HG03025 (cell line): ENCODE data around the gene TMIE.
"Not testable (repeated sequence)": the region's sequence is repeated elsewhere in the genome, so short reads cannot be mapped to it uniquely, and the experiment has no call there.

ENCODE experiments used
- ATAC-seq: cut with Tn5 transposase; IDR thresholded peaks from one replicate; pipeline ENCODE4 v1.9.1; 2021; ENCODE audit warnings: mild to moderate bottlenecking, moderate library complexity; ENCODE audit not compliant: unreplicated experiment, low FRiP score

Gene TMIE

DNA sequence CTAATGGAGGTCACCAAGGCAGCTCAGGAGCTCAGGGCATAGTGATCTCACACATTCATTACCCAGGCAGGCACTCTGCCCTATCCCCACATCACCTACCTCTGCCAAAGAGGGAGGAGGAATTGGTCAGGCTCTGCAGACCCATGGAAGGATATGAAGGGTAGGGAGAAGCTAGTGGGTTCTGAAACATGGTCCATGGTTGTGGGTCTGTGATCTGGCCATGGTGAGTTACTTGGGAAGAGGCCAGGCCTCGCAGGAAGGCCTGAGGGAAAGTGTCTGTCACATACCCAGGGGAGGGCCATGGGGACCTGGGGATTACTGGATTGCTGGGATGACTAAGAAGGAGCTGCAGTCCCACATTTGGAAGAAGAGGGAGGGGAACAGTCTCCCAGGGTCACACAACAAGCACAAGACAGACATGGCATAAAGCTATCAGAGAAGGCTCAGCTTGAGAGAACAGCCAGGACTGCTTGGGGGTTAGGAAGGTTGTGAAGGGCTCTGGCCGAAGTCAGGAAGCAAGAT is 17.9 kb downstream of the TMIE start:
- ATAC-seq, result no peak

DNA sequence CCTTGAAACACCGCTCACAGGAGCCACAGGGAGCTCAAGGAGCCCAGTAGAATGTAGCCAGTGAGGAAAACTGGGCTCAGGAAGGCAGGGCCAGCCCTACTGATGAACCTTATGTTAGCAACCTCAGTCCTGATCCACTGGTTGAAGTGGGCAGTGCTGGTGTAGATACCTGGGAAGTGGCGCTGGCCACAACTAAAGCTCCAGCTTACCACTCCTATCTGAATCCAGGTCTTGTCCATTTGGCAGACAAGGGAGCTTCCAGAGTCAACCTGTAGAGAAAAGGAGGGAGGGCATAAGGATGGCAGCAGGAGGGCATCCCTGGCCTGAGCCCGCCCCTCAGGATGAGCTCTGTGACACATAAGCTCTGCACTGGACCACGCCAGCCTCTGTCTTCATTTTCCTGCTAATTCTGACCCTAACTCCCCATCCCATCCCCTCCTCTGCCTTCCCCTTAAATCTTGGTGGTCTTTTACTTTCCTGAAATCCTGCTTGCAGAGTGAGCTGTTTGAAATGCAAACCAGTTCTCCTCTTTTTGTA is 18.6 kb downstream of the TMIE start:
- ATAC-seq, result no peak

DNA sequence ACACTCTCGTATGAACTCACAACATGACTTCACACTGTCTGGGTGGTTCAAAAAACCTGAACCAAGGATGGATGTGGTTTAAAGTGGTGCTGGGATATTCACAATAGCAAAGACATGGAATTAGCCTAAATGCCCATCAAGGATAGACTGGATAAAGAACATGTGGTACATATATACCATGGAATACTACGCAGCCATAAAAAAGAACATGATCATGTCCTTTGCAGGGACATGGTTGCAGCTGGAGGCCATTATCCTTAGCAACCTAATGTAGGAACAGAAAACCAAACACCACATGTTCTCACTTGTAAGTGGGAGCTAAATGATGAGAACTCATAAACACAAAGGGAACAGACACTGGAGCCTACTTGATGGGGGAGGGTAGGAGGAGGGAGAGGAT is 19.8 kb downstream of the TMIE start:
- no peak for ATAC-seq

DNA sequence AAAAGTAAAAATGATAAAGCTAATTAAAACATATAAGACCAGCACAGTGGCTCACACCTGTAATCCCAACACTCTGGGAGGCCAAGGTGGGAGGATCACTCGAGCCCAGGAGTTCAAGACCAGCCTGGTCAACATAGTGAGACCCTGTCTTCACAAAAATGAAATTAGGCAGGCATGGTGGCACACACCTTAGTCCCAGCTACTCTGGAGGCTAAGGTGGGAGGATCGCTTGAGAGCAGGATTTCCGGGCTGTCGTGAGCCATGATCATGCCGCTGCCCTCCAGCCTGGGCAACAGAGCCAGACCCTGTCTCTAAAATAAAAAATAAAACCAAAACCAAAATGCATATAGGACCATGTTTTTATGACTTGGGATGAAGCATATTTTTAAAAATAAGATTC is 21.3 kb downstream of the TMIE start:
- ATAC-seq, result no peak

DNA sequence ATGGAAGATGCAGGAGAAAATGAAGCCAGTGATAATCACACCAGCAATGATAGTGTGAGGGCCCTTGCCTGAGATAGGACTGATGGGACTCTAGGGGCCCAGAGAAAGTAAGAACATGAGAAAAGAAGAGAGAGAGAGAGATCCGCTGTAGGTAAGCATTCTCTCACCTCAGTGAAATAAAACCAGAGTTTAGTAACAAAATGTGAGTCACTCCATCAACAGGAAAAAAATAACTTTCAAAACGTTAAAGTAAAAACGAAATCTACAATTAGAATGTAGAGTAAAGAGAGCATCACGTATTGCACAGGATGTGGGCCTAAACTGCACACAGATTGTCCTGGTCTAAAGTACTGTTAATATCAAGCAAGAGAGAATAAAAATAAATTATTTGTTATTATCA is 23.2 kb downstream of the TMIE start:
- ATAC-seq, result no peak

DNA sequence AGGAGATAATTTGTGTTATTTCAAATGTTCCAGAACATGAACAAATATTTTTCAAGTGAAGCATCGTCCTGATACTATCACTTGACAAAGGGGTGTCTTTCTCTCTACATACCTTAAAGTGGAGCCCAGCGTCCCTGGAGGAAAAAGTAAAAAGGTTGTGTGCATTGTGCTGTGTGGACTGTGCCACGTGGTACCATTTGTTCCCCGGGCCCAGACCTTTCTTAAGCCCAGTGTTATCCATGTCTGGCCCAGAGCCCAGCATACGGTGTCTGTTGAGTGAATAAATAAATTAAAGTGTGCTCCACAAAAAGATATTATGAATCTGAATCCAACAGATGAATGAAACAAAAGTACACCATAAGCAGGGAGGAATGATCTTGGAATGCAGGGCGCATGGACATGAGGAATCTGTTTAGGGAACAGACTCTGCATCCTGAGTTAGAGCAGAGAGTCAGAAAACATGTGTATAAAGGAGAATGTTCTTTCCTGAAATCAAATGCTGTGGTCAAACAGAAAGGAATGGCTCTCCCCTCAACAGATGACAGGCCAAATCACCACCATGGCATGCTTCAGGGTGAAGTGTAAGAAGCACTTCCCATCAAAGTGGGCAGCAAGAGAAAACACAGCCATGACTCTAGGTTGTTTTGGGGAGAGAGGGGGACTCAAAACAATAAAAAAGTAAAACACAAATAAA is 24.6 kb downstream of the TMIE start:
- ATAC-seq, result no peak

DNA sequence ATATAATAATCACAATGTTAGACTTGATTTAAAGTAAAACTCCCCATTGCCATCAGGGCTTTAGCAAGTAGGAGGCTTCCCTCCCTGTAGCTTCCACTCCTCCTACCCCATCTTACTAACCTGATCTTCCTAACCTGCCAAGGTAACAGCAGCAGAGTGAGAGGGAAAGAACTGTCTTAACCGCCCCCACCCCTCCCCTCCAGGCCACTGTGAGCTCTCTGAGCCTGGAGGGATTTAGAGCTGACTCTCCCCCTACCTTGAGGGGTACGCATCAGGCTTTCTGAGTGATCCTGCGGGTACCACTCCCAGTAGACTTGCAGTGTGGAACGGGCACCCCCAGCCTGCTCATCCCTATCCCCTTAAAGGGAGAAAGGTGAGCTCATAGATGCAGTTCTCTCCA is 27.8 kb downstream of the TMIE start:
- ATAC-seq, result no peak

DNA sequence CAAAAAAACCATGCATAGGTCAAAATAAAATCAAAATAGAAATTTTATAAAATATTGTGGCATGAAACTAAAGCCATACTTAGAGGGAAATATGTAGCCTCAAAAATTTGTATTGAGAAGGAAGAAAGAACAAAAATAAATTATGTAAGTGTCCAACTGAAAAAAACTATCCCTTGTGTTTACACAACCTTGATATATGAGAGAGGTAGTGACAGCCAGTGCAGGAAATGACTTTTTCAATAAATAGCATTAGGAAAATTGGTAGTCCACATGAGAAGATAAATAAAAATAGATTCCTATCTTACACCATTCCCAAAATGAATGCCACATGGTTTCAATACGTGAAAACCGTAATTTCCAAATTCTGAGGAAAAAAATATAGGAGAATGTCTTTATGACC is 29.6 kb downstream of the TMIE start:
- no peak for ATAC-seq

DNA sequence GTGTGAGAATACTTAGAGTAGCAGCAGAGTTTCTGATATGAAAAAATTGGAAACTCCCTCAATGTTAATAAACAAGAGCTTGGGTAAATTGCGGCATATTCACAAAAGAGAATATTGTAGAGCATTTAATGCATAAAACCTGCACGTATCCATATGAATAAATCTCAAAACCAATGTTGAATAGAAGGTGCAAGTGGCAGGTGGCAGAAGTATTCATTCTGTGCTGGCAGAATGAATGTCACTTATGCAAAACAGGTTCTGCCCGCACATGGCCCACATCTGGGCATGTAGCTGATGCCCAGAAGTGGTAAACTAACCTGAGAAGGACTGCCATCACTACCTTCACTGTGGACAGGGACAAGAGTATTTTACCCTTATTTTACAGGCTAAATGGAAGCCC is 30.6 kb downstream of the TMIE start:
- ATAC-seq, result no peak

DNA sequence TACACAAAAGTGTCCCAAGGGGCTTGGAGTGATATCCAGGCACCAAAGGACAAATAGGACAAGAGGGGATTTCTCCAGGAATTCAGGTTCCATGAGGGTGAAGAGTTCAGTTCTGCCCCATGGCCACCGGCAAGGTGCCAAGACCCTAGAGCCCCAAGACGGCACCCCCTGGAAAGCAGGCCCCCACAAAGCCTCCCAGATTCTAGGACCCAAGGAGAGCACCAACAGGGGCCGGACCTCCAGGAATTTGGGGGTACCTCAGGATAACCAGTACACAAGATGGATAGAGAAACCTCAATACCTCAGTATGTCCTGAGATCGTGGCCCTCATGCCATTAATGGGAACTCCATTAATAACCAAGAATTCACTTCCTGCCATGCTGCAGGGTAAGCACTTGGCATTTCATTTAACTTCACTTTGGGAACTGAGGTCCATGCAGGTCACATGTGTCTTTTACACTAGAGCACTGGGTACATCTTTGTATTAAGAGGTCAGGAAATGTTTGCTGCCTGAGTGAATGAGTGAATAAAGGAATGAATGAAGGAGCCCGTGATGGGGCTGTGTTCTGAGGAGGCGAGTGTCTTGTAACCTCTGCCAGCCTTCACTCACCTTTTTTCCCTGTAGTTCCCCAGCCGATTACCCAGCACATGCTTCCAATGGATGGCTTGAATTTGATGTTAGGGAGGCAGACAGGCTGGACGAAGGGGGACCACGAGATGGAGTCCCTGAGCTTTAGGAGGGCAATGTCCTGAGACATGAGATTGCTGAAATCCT is 32.0 kb downstream of the TMIE start:
- ATAC-seq, result no peak

DNA sequence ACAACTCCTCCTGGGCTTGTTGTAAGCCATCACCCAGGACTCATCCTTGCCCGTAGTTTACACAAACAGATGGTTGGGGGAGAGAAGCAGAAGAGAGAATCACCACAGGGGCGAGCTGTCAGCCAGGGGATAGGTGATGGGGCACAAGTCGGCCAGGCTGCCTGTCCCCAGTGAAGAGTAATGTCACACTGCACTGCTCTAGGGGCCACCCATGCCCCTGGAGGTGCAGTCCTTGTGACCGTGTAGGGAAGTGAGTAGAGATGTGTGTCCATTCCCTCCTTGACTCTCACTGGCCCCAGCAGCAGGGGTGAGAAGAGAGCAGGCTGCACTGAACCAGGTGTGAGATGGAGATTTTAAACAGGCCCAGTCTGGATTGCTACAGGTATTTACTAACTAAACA is 33.6 kb downstream of the TMIE start:
- no peak for ATAC-seq

DNA sequence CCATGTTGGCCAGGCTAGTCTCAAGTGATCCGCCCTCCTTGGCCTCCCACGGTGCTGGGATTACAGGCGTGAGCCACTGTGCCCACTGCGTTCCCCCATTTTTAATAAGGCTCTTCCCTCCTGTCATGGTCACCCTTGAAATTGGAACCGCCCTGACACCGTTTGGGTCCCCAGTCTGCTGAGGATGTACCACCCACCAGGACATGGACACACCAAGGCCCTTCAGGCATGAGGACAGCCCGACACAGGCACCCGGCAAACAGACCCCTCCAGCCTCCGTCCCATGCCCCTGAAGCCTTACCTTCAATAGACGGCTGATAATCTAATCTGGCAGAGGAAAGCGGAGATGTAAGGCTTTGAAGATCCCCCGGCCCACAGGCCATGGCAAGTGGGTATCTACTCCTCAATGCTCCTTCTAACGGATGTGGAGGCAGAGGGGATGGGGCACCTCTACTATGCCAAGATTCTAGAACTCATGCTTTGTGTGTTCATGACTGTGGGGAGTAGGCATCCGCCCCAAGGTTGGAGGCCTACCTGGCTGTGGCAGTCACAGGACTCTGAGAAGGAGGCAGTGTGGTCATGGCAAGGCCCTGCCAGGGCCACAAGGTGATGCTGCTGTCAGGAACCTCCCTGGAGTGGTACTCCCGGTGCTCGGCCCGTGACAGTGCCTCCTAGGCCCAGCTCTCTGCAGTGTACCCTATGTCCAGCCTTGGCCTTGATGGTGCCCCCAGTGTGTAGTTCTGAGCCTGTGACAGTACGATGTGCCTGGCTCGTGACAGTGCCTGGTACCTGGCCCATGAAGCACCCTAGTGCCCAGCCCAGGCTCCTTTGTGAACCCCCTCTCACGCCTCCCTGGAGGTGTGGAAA is 35.0 kb downstream of the TMIE start:
- no peak for ATAC-seq

DNA sequence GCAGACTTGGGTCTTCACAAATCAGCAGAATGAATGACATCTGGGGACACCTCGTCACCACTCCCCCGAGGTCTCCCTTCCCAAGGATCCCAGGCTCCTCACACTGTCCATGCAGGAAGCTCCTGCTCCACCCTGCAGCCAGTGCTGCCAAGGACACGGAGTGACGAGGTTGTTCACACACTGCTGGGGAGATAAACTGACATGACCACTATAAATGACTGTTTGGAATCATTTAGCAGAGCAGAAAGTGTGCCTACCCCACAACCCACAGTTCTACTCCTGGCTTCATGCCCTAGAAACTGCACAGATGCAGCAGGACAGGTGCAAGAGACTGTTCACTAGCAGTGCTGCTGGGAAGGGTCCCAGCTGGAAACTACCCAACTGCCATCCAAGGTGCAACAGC is 36.1 kb downstream of the TMIE start:
- ATAC-seq, result no peak

DNA sequence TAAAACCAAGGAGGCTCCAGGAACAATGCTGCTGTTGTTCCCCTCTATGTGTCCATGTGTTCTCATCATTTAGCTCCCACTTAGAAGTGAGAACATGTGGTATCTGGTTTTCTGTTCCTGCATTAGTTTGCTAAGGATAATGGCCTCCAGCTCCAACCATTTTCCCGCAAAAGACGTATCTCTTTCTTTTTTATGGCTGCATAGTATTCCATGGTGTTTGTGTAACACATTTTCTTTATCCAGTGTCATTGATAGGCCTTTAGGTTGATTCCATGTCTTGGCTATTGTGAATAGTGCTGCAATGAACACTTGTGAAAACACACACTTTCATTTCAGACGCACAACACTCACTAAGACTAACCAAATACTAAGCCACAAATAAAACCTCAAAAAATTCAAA is 38.4 kb downstream of the TMIE start:
- not testable (repeated sequence) for ATAC-seq

DNA sequence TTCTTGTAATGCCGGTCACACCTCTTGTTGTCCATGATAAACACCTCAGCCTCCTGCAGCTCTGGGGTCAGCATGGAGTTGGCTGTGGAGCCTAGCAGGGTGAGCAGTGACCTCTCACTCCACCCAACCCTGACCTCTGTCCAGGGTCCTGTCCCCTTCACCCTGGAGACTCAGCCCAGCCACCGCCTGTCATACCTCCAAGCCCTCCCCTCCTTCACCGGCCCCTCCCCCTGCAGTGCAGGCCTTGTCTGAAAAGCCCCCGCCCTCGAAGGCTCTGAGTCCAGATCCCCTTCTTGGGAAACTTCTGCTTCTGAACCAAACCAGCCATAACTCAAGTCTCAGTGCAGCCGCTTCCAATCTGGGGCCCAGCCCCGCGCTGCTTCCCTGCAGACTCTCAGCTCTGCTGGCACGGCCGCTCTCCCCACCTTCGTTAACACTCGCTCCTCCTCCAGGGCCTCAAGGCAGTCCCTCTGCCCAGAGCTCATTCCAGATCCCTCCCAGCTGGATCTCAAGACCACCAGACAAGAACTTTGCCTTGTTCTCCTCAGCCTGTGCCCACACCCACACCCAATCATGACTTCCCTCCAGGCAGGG is 41.9 kb downstream of the TMIE start:
- no peak for ATAC-seq

DNA sequence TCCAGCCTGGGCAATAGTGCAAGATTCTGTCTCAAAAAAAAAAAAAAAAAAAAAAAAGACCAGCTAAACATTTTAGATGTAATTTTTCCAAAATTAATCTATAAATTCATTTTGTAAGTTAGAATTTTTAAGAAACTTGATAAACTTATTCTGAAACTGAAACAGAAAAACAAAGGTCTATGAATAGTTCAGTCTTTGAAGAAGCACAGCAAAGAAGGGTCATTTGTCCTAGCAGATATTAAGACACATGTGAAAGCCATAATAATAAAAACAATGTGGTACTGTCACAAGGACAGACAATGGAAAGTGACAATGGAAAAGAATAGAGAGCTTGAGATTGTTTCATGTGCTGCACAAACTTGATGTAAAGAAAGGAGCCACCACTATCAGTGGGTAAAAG is 45.5 kb downstream of the TMIE start:
- ATAC-seq, result no peak

DNA sequence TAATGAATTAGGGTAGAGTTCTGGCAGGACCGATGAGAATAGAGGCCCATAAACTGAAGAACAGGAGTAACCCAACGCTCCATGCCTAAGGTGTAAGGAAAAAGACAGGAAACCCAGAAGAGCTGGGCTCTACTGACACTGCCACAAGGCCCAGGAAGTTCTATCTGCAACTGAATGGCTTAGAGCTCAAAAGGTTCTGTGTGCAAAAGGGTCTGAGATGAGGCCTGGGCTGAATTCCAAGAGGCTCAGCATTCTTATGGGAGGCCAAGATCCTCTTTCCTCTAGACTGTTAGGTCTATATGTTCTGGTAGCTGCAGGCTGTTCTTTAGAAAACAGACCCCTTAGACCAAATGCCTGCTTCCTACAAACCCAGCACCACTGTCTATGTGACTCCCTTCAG is 47.0 kb downstream of the TMIE start:
- ATAC-seq, result no peak

DNA sequence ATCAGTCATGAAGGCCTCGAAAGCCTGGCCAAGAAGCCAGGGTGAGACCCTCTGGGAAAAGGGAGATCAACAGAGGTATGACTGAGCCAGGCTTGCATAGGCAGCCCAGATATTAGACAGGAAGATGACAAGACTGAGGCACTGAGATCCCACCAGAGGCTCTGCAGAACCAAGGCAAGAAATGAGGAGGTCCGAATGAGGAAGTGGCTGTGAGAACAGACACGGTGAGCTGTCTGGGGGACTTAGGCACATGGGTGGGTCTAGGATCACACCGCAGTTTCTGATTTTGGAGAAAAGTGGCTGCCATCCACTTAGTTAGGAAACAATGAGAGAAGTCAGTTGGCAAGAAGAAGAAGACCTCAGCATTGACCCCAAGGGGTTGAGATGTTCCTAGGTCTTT is 47.9 kb downstream of the TMIE start:
- ATAC-seq, result no peak

DNA sequence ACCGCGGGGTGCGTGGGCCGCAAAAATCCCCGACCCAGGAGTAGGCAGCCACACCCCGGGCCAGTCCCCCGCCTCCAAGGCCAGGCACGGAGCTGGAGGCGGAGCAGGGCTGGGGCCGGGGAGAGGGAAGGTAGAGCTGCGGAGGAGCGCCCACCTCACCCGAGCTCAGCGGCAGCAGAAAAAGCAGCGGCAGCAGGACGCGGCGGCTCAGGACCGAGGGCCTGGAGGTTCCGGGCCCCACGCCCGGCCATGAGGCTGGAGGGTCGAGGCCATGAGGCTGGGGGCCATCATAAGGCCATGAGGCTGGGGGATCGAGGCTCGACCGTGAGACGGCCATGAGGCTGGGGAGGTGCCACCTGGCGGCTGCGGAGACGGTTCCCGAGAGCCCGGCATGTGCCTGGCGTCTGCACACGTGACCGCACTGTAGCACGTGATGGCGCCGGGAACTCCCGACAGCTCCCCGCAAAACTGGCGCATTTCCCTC is 49.4 kb downstream of the TMIE start:
- no peak for ATAC-seq

DNA sequence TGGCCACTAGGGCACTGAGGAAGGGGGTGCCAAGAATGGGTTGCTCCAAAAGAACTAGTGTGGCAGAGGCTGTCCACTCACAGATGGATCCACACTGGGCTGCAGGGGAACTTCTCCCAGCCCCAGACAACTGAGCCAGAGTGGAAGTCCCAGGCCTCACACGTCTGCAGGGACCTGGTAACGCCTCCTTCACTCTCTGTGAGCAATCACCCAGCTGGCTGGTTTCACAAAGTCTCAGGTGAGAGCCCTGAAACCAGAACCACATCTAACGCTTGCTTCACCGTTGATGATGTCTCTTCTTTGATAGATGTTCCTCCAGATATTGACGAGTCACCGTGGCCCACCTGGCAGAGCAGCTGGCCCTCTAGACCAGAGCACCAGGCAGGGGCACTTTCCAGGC is 51.9 kb downstream of the TMIE start:
- not testable (repeated sequence) for ATAC-seq
